Activated T-cell treated with anti-CD3 and anti-CD28 coated beads, Interleukin-2, amount 50 U/mL, for 24 hours (primary cell): ENCODE data around the gene NRXN3.
"Not testable (repeated sequence)": the region's sequence is repeated elsewhere in the genome, so short reads cannot be mapped to it uniquely, and the experiment has no call there.

Experiments used
- DNase-seq: peaks from one replicate; pipeline ENCODE4 v3.0.0-alpha.2; 2020
- H3K27ac Mint-ChIP-seq: 2 replicates; pipeline ENCODE4 v1.8.0; 2020; ENCODE audit warnings: mild to moderate bottlenecking, mixed read lengths
- H3K27me3 Mint-ChIP-seq: 2 replicates; pipeline ENCODE4 v1.8.0; 2020; ENCODE audit warnings: mixed read lengths
- H3K36me3 Mint-ChIP-seq: 2 replicates; pipeline ENCODE4 v1.8.0; 2020; ENCODE audit warnings: low read depth, mixed read lengths
- H3K4me1 Mint-ChIP-seq: 2 replicates; pipeline ENCODE4 v1.8.0; 2020; ENCODE audit warnings: low read depth, mixed read lengths
- H3K4me3 Mint-ChIP-seq: 2 replicates; pipeline ENCODE4 v1.8.0; 2020; ENCODE audit warnings: mild to moderate bottlenecking, moderate library complexity, mixed read lengths
- H3K9me3 Mint-ChIP-seq: 2 replicates; pipeline ENCODE4 v1.8.0; 2020; ENCODE audit warnings: mixed read lengths

The NRXN3 gene

GRCh38 chr14:78524766-78525165, 354.6 kb downstream of the NRXN3 start:
- Mint-ChIP-seq H3K9me3 (no peaks in the 10 kb centered on the region), H3K4me3 (no peak overlapping the region), H3K27ac (no peak overlapping the region), H3K36me3 (no peaks in the 10 kb centered on the region), H3K27me3 (no peaks in the 10 kb centered on the region), H3K4me1 (no peaks in the 10 kb centered on the region)
- no peak for DNase-seq

GRCh38 chr14:78530078-78530477, 359.9 kb downstream of the NRXN3 start:
- Mint-ChIP-seq H3K27ac (no peak overlapping the region), H3K36me3 (no peaks in the 10 kb centered on the region), H3K27me3 (no peaks in the 10 kb centered on the region), H3K9me3 (peaks cover 11% of the 10 kb centered on the region), H3K4me3 (no peak overlapping the region), H3K4me1 (no peaks in the 10 kb centered on the region)
- DNase-seq: no peak

- H3K4me1 Mint-ChIP-seq: no peaks in the 10 kb centered on the region
- H3K36me3 Mint-ChIP-seq: no peaks in the 10 kb centered on the region
- H3K27ac Mint-ChIP-seq: no peak overlapping the region
- no peaks in the 10 kb centered on the region for H3K27me3 Mint-ChIP-seq
- DNase-seq: no peak
- no peak overlapping the region for H3K4me3 Mint-ChIP-seq
- peaks cover 15% of the 10 kb centered on the region for H3K9me3 Mint-ChIP-seq
Observed at GRCh38 chr14:78534141-78534540, 364.0 kb downstream of the NRXN3 start.

GRCh38 chr14:78535041-78535440, 364.9 kb downstream of the NRXN3 start:
- H3K36me3 Mint-ChIP-seq: no peaks in the 10 kb centered on the region
- H3K4me3 Mint-ChIP-seq: no peak overlapping the region
- no peaks in the 10 kb centered on the region for H3K27me3 Mint-ChIP-seq
- peaks cover 20% of the 10 kb centered on the region for H3K9me3 Mint-ChIP-seq
- H3K27ac Mint-ChIP-seq: no peak overlapping the region
- no peak for DNase-seq
- H3K4me1 Mint-ChIP-seq: no peaks in the 10 kb centered on the region

DNA sequence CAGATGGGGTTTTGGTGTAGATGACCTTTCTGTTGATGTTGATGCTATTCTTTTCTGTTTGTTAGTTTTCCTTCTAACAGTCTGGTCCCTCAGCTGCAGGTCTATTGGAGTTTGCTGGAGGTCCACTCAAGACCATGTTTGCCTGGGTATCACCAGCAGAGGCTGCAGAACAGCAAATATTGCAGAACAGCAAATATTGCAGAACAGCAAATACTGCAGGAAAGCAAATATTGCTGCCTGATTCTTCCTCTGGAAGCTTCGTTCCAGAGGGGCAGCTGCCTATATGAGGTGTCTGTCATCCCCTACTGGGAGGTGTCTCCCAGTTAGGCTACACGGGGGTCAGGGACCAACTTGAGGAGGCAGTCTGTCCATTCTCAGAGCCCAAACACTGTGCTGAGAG, 371.6 kb downstream of the NRXN3 start:
- H3K9me3 Mint-ChIP-seq: peaks cover 11% of the 10 kb centered on the region
- H3K36me3 Mint-ChIP-seq, H3K4me1 Mint-ChIP-seq, H3K27me3 Mint-ChIP-seq, H3K27ac Mint-ChIP-seq, H3K4me3 Mint-ChIP-seq, DNase-seq: not testable (repeated sequence)

GRCh38 chr14:78543433-78543832, 373.3 kb downstream of the NRXN3 start:
- H3K27me3 Mint-ChIP-seq: peaks cover under 1% of the 10 kb centered on the region
- no peak overlapping the region for H3K4me3 Mint-ChIP-seq
- H3K27ac Mint-ChIP-seq: no peak overlapping the region
- H3K9me3 Mint-ChIP-seq: peaks cover 9% of the 10 kb centered on the region
- H3K36me3 Mint-ChIP-seq: no peaks in the 10 kb centered on the region
- DNase-seq: no peak
- no peaks in the 10 kb centered on the region for H3K4me1 Mint-ChIP-seq

DNA sequence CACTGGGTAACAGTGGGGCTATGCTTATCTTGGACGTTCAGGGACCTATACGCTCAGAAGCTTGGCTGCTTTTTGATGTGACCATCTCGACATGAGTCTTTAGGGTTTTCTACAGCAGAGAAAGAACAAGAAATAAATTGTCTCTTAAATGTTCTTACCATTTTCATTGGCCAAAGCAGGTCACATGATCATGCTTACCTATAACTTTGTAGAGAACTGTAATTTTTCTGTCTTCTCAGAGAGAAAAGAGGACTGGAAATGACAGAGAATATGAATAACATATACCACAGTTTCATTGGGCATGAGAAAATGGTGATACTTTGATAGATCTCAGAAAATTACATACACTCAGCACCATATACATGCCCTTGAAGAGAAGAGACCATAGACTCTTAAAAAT, 390.9 kb downstream of the NRXN3 start:
- no peak for DNase-seq
- Mint-ChIP-seq H3K27ac (no peak overlapping the region), H3K4me3 (no peak overlapping the region), H3K36me3 (no peaks in the 10 kb centered on the region), H3K27me3 (peaks cover 7% of the 10 kb centered on the region), H3K9me3 (no peaks in the 10 kb centered on the region), H3K4me1 (peaks cover 2% of the 10 kb centered on the region)

- Mint-ChIP-seq H3K36me3 (no peaks in the 10 kb centered on the region), H3K27ac (no peak overlapping the region), H3K4me3 (peak overlapping the region; percentile 32), H3K27me3 (peaks cover 5% of the 10 kb centered on the region), H3K4me1 (peaks cover 7% of the 10 kb centered on the region), H3K9me3 (no peaks in the 10 kb centered on the region)
- DNase-seq: peak; percentile 71
Observed at GRCh38 chr14:78566026-78566858, 396.1 kb downstream of the NRXN3 start.

- Mint-ChIP-seq H3K27ac (no peak overlapping the region), H3K4me1 (peaks cover 7% of the 10 kb centered on the region), H3K27me3 (no peaks in the 10 kb centered on the region), H3K36me3 (no peaks in the 10 kb centered on the region), H3K4me3 (no peak overlapping the region), H3K9me3 (no peaks in the 10 kb centered on the region)
- DNase-seq: no peak
Observed at GRCh38 chr14:78566859-78567172, 396.6 kb downstream of the NRXN3 start.

DNA sequence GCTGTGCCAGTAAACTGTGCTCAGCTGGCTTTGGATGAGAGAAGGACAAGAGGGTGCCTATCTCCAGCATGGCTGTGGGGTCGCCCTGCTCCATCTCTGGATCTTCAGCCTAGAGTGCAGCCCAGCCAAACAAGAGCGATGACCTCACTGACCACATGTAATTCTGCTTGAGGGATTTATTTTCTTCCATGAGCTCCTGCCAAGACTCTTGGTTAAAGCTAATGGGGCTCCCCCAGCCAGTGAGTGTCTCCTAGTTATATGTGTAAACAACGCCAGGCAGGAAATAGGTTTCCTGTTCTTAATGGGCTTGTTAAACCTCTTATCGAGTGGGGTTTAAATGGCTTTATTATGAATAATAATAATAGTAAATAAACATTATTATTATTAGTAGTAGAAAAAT, 397.2 kb downstream of the NRXN3 start:
- H3K27ac Mint-ChIP-seq: no peak overlapping the region
- no peak for DNase-seq
- H3K27me3 Mint-ChIP-seq: no peaks in the 10 kb centered on the region
- H3K4me1 Mint-ChIP-seq: peaks cover 7% of the 10 kb centered on the region
- H3K36me3 Mint-ChIP-seq: no peaks in the 10 kb centered on the region
- H3K4me3 Mint-ChIP-seq: no peak overlapping the region
- H3K9me3 Mint-ChIP-seq: no peaks in the 10 kb centered on the region

GRCh38 chr14:78573736-78574135, 403.6 kb downstream of the NRXN3 start:
- peaks cover 13% of the 10 kb centered on the region for H3K9me3 Mint-ChIP-seq
- DNase-seq, H3K4me3 Mint-ChIP-seq, H3K4me1 Mint-ChIP-seq, H3K27me3 Mint-ChIP-seq, H3K36me3 Mint-ChIP-seq, H3K27ac Mint-ChIP-seq: not testable (repeated sequence)

GRCh38 chr14:78576437-78577166, 406.4 kb downstream of the NRXN3 start:
- Mint-ChIP-seq H3K36me3 (no peaks in the 10 kb centered on the region), H3K4me3 (no peak overlapping the region), H3K4me1 (no peaks in the 10 kb centered on the region), H3K27ac (no peak overlapping the region), H3K9me3 (peaks cover 13% of the 10 kb centered on the region), H3K27me3 (no peaks in the 10 kb centered on the region)
- no peak for DNase-seq

DNA sequence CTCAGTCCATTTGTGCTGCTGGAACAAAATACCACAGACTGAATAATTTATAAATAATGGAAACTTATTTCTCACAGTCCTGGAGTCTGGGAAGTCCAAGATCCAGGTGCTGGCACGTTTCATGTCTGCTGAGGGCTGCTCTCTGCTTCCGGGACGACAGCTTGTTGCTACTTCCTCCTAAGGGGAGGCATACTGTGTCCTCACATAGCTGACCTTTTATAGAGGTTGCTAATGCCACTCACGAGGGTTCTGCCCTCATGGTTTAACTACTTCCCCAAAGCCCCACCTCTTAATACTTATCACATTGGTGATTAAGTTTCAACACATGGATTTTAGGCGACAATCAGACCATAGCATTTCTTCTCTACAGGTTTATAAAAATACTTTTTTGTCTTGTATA, 411.1 kb downstream of the NRXN3 start:
- no peaks in the 10 kb centered on the region for H3K4me1 Mint-ChIP-seq
- H3K27ac Mint-ChIP-seq: no peak overlapping the region
- H3K4me3 Mint-ChIP-seq: no peak overlapping the region
- no peak for DNase-seq
- no peaks in the 10 kb centered on the region for H3K27me3 Mint-ChIP-seq
- no peaks in the 10 kb centered on the region for H3K36me3 Mint-ChIP-seq
- no peaks in the 10 kb centered on the region for H3K9me3 Mint-ChIP-seq

DNA sequence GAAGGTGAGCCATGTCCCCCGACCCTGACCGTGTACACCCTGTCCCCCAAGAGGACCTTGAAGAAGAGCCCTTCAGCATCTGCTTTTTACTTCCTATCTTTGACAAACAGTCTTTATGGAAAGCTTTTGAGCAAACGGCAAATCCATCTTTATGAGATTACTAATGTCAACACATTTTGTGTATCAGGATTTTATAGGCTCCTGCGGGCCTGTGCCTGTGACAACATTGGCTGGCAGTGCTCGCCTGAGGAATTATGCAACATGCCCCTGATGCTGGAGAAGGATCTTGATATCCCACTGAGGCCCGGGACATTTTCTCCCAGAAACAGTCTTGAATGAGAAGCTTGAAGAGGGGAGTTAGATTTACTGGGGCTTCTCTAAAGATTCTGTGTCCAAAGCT, 416.5 kb downstream of the NRXN3 start:
- no peak overlapping the region for H3K4me3 Mint-ChIP-seq
- no peaks in the 10 kb centered on the region for H3K4me1 Mint-ChIP-seq
- no peaks in the 10 kb centered on the region for H3K9me3 Mint-ChIP-seq
- no peaks in the 10 kb centered on the region for H3K36me3 Mint-ChIP-seq
- DNase-seq: no peak
- no peaks in the 10 kb centered on the region for H3K27me3 Mint-ChIP-seq
- no peak overlapping the region for H3K27ac Mint-ChIP-seq

- no peaks in the 10 kb centered on the region for H3K27me3 Mint-ChIP-seq
- no peak for DNase-seq
- H3K36me3 Mint-ChIP-seq: no peaks in the 10 kb centered on the region
- no peaks in the 10 kb centered on the region for H3K9me3 Mint-ChIP-seq
- H3K27ac Mint-ChIP-seq: no peak overlapping the region
- no peak overlapping the region for H3K4me3 Mint-ChIP-seq
- H3K4me1 Mint-ChIP-seq: no peaks in the 10 kb centered on the region
Observed at GRCh38 chr14:78588906-78589305, 418.7 kb downstream of the NRXN3 start.
